Left lung (tissue), 10 donors: ENCODE data around the gene ABCB11. TPM values are rescaled to one million over a fixed set of nuclear protein-coding genes. Genes with fewer than 3 reads are reported as not detected.

Source experiments
- ATAC-seq: fragments of 200-7000 bp; cut with Tn5 transposase; one replicate; pipeline ENCODE4 v1.9.1; 2020; ENCODE audit warnings: moderate library complexity
- DNase-seq, 4 donors: peaks; one replicate each; pipeline ENCODE4 v3.0.0-alpha.2; 2013 to 2020
- H3K27ac ChIP-seq, 2 donors: fragments of 200-600 bp; sonication (generic) in 1 of 2; one replicate each; pipeline versions ENCODE4 v1.5.0 to v1.8.0; 2020 to 2021
- H3K27me3 ChIP-seq, 2 donors: fragments of 200-600 bp; sonication (generic) in 1 of 2; one replicate each; pipeline versions ENCODE4 v1.5.0 to v1.8.0; 2020 to 2021
- H3K36me3 ChIP-seq, 2 donors: fragments of 200-600 bp; sonication (generic) in 1 of 2; one replicate each; pipeline versions ENCODE4 v1.5.0 to v1.8.0; 2020 to 2021
- H3K4me1 ChIP-seq, 2 donors: fragments of 200-600 bp; one replicate each; pipeline ENCODE4 v1.8.0; 2021
- H3K4me3 ChIP-seq, 2 donors: fragments of 200-600 bp; sonication (generic) in 1 of 2; one replicate each; pipeline versions ENCODE4 v1.5.0 to v1.8.0; 2020 to 2021; ENCODE audit warnings: mild to moderate bottlenecking in 1 of 2
- H3K9me3 ChIP-seq, 2 donors: fragments of 200-600 bp; sonication (generic) in 1 of 2; one replicate each; pipeline versions ENCODE4 v1.5.0 to v1.8.0; 2020 to 2021
- CTCF ChIP-seq, 2 donors: fragments of 200-600 bp; sonication (generic) in 1 of 2; IDR thresholded peaks; one replicate each; pipeline versions ENCODE4 v1.5.0 to v1.8.0; 2021; ENCODE audit warnings: antibody characterized with exemption in 2 of 2
- intact Hi-C, 2 donors: fragments of 100-400 bp; cut with DNase I; formaldehyde crosslinking; loops; one replicate each; pipeline versions ENCODE4 v1.11.2 to v1.14.2; 2022
- polyA plus RNA-seq, 6 donors: library from polyadenylated mRNA; unstranded; fragments of 120-200 nt; gene quantifications; one replicate each; pipeline ENCODE4 v1.2.1, GENCODE V29; 2013; ENCODE audit not compliant: insufficient read length in 6 of 6
- total RNA-seq, 2 donors: library from RNA; stranded (reverse); fragmentation: NEBNext Ultra II Directional; extraction: Animal tissue kit (Norgen Biotek cat#: 25700); gene quantifications; one replicate each; pipeline ENCODE4 v1.2.1, GENCODE V29; 2021
- donor health status: DM: no; HTN: yes; CAD: no.
- donor health status: DM: no; HTN: no; CAD: no.

Gene ABCB11
- total and polyA plus RNA-seq, 8 donors = 0.02 to 0.23 (median 0.08) TPM; not detected in 1

DNA sequence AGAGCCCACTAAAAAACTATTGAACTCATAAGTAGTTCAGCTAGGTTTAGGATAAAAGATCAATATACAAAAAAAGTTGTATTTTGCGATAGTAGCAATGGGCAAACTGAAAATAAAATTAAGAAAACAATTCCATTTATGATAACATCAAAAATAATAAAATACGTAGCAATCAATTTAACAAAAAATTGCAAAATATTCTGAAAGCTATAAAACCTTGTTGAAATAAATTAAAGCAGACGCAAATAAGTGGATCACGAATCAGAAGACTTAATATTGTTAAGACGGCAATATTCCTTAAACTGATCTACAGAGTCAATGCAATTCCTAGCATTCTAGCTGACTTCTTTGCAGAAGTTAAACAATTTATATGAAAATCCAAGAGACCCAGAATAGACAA, 24.5 kb downstream of the ABCB11 start:
- H3K36me3 ChIP-seq = no peaks in the 10 kb centered on the region
- intact Hi-C loops = no loop called here
- H3K4me3 ChIP-seq = no peak overlapping the region
- no peak for TF ChIP-seq CTCF (IDR thresholded peaks at IDR 0.05)
- no peak overlapping the region for H3K27ac ChIP-seq
- DNase-seq = no peak
- no peaks in the 10 kb centered on the region for H3K9me3 ChIP-seq
- no peaks in the 10 kb centered on the region for H3K27me3 ChIP-seq
- no peak for ATAC-seq
- no peaks in the 10 kb centered on the region for H3K4me1 ChIP-seq

DNA sequence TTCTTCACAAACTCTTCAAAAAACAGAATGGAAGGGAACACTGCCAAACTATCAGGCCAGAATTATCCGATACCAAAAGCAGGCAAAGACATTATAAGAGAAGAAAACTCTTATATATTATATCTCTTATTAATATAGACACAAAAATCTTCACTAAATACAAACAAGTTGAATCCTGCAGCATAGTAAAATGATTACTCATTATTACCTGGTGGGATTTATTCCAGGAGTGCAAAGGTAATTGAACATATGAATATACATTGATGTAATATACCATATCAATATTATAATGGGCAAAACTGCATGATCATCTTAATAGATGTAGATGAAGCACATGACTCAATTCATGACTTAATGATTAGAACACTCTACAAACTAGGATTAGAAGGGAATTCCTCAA, 25.1 kb downstream of the ABCB11 start:
- H3K9me3 ChIP-seq = no peaks in the 10 kb centered on the region
- no peaks in the 10 kb centered on the region for H3K36me3 ChIP-seq
- intact Hi-C loops = no loop called here
- no peak overlapping the region for H3K27ac ChIP-seq
- no peak for ATAC-seq
- no peak overlapping the region for H3K4me3 ChIP-seq
- no peak for TF ChIP-seq CTCF (IDR thresholded peaks at IDR 0.05)
- no peaks in the 10 kb centered on the region for H3K27me3 ChIP-seq
- no peaks in the 10 kb centered on the region for H3K4me1 ChIP-seq
- DNase-seq = no peak

GRCh38 chr2:169005080-169005598, 26.0 kb downstream of the ABCB11 start:
- Histone ChIP-seq H3K36me3 (no peaks in the 10 kb centered on the region), H3K9me3 (no peaks in the 10 kb centered on the region), H3K27me3 (no peaks in the 10 kb centered on the region), H3K4me1 (no peaks in the 10 kb centered on the region), H3K4me3 (no peak overlapping the region), H3K27ac (no peak overlapping the region)
- DNase-seq (no peak), ATAC-seq (no peak)
- intact Hi-C loops = no loop called here
- no peak for TF ChIP-seq CTCF (IDR thresholded peaks at IDR 0.05)

DNA sequence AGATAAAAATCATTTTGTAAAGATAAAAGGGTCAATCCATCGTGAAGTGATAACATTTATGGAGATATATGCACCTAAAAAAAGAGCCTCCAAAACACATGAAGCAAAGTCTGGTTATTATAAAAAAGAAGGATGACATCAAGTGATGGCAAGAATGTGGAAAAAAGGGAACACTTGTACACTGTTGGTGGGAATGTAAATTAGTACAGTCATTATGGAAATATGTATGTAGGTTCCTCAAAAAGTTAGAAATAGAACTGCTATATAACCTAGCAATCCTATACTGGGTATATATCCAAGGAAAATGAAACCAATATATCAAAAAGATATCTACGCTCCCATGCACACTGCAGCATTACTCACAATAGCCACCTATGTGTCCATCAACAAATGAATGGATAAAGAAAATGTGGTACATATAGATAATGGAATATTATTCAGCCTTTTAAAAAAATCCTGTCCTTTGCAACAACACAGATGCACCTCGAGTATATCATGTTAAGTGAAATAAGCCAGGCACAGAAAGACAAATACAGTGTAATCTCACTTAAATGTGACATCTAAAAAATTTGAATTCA, 28.9 kb downstream of the ABCB11 start:
- Histone ChIP-seq H3K36me3 (no peaks in the 10 kb centered on the region), H3K27me3 (no peaks in the 10 kb centered on the region)
- no peak for ATAC-seq

More for the DNA sequence above, 28.9 kb downstream of the ABCB11 start:
- Histone ChIP-seq H3K27ac (no peak overlapping the region), H3K4me3 (no peak overlapping the region), H3K4me1 (no peaks in the 10 kb centered on the region), H3K9me3 (no peaks in the 10 kb centered on the region)
- DNase-seq = no peak
- intact Hi-C loops = no loop called here
- TF ChIP-seq CTCF (IDR thresholded peaks at IDR 0.05) = no peak
